HepG2 (cell line): Measurements from ENCODE around the gene TUBG1. TPM values are rescaled to one million over a fixed set of nuclear protein-coding genes. Genes with fewer than 3 reads are reported as not detected.

Experiments used
- DMAP1 ChIP-seq: IDR thresholded peaks from 2 replicates; pipeline ENCODE4 v1.6.1; 2016
- ERF ChIP-seq: IDR thresholded peaks from 2 replicates; pipeline ENCODE4 v1.6.1; 2018; ENCODE audit warnings: missing biosample characterization, missing genetic modification reagents
- PATZ1 ChIP-seq: sonication (generic); formaldehyde crosslinking; IDR thresholded peaks from 2 replicates; pipeline ENCODE4 v1.4.0; 2020; ENCODE audit warnings: missing genetic modification reagents
- RXRA ChIP-seq: sonication (generic); formaldehyde crosslinking; IDR thresholded peaks from 2 replicates; pipeline ENCODE4 v1.5.1; 2020; ENCODE audit warnings: missing genetic modification reagents
- SMC3 ChIP-seq: IDR thresholded peaks from 2 replicates; pipeline ENCODE4 v1.6.1; 2011; ENCODE audit warnings: low read length, improper control_type of control experiment
- SOX6 ChIP-seq, 2 experiments: fragments of 450-650 bp in 1 of 2; sonication (generic) in 1 of 2; formaldehyde crosslinking in 1 of 2; IDR thresholded peaks; 2 replicates each; pipeline versions ENCODE4 v1.4.0 to v1.6.1; 2017 to 2020; ENCODE audit warnings: antibody characterized with exemption in 1 of 2, mild to moderate bottlenecking in 1 of 2, missing genetic modification reagents in 1 of 2
- THRA ChIP-seq: sonication (generic); formaldehyde crosslinking; IDR thresholded peaks from 2 replicates; pipeline ENCODE4 v1.4.0; 2020; ENCODE audit warnings: missing genetic modification reagents, borderline replicate concordance
- WIZ ChIP-seq: sonication (generic); formaldehyde crosslinking; IDR thresholded peaks from 2 replicates; pipeline ENCODE4 v1.5.1; 2020; ENCODE audit warnings: mild to moderate bottlenecking, missing genetic modification reagents
- ZFP36L1 ChIP-seq: sonication (generic); formaldehyde crosslinking; IDR thresholded peaks from 2 replicates; pipeline ENCODE4 v1.8.0; 2022; ENCODE audit warnings: mild to moderate bottlenecking, missing genetic modification reagents, moderate library complexity
- ZNF614 ChIP-seq: IDR thresholded peaks from 2 replicates; pipeline ENCODE4 v1.6.1; 2018; ENCODE audit warnings: missing biosample characterization, missing genetic modification reagents, inconsistent platforms, borderline replicate concordance
- ZNF777 ChIP-seq: sonication (generic); formaldehyde crosslinking; IDR thresholded peaks from 2 replicates; pipeline ENCODE4 v1.4.0; 2020; ENCODE audit warnings: missing genetic modification reagents
- polyA plus RNA-seq, 8 experiments: library from polyadenylated mRNA; depleted of rRNA in 3 of 8; stranded (reverse) in 7 of 8; unstranded in 1 of 8; fragments of >200 nt; fragmentation: Illumina TruSeq in 4 of 8; extraction: Trizol in 4 of 8; gene quantifications; 2 replicates each; pipeline versions ENCODE4 v1.2.1 to v1.2.3, GENCODE V29; 2011 to 2016; ENCODE audit warnings: low read depth in 4 of 8, missing spikeins in 1 of 8, mixed read lengths in 1 of 8; ENCODE audit not compliant: insufficient read depth in 1 of 8
- total RNA-seq, 5 experiments: library from RNA; depleted of rRNA; stranded (reverse); fragments of >200 nt; fragmentation: Illumina TruSeq; extraction: Trizol; gene quantifications; 2 replicates each; pipeline ENCODE4 v1.2.3, GENCODE V29; 2016; ENCODE audit warnings: low read depth in 1 of 5
- TF ChIP-seq, protein P1 (sequence below): sonication (generic); formaldehyde crosslinking; IDR thresholded peaks from 2 replicates; pipeline ENCODE4 v1.8.0; 2022; ENCODE audit warnings: low read depth, missing genetic modification reagents
- TF ChIP-seq, protein P2 (sequence below): sonication (generic); formaldehyde crosslinking; IDR thresholded peaks from 2 replicates; pipeline ENCODE4 v1.8.0; 2022; ENCODE audit warnings: missing genetic modification reagents, mild to moderate bottlenecking, inconsistent platforms, borderline replicate concordance
- TF ChIP-seq, protein P3 (sequence below): sonication (generic); formaldehyde crosslinking; conservative IDR thresholded peaks from 2 replicates; pipeline ENCODE4 v1.4.0; 2020; ENCODE audit warnings: mild to moderate bottlenecking, missing genetic modification reagents, moderate library complexity

The TUBG1 gene
- total and polyA plus RNA-seq, 2 of the 13 experiments (the other 11 are each of a cell fraction or from before 2014, with no cell fraction given) = 74.1 to 137 TPM

GRCh38 chr17:42618442-42619150, 9.1 kb downstream of the TUBG1 start (continued):
- TF ChIP-seq ZFP36L1 (CRISPR knock-in tag) (0 out of 2 replicates have a peak, but pooled peaks have one; percentile 30), ZNF777 (CRISPR knock-in tag) (no peak; the same call in 1 of the 2 replicates), DMAP1 (CRISPR knock-in tag) (no peak; the same call in none of the 2 replicates), SMC3 (peak; percentile 79), ZNF614 (CRISPR knock-in tag) (peak; percentile 90; the same call in 1 of the 2 replicates), PATZ1 (CRISPR knock-in tag) (peak; percentile 76), RXRA (peak; percentile 61), THRA (peak; percentile 49; the same call in 1 of the 2 replicates), SOX6 (IDR thresholded peaks at IDR 0.05) (no peak), SOX6 (CRISPR knock-in tag; IDR thresholded peaks at IDR 0.05) (no peak), WIZ (CRISPR knock-in tag) (no peak), ERF (peak; percentile 84; the same call in 1 of the 2 replicates)
- TF ChIP-seq, protein P1, sequence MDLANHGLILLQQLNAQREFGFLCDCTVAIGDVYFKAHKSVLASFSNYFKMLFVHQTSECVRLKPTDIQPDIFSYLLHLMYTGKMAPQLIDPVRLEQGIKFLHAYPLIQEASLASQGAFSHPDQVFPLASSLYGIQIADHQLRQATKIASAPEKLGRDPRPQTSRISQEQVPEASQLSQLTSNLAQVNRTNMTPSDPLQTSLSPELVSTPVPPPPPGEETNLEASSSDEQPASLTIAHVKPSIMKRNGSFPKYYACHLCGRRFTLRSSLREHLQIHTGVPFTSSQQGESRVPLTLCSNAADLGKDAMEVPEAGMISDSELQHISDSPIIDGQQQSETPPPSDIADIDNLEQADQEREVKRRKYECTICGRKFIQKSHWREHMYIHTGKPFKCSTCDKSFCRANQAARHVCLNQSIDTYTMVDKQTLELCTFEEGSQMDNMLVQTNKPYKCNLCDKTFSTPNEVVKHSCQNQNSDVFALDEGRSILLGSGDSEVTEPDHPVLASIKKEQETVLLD (CRISPR knock-in tag) = no peak
- TF ChIP-seq, protein P2, sequence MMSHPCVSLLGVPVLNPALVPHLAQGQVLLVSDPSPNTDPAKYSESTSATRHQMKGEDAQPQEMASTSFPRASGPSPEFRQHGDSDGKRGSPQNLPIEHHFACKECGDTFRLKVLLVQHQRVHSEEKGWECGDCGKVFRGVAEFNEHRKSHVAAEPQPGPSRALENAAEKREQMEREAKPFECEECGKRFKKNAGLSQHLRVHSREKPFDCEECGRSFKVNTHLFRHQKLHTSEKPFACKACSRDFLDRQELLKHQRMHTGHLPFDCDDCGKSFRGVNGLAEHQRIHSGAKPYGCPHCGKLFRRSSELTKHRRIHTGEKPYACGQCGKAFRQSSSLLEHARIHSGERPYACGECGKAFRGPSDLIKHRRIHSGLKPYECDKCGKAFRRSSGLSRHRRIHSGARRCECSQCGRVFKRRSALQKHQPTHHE = no peak
- TF ChIP-seq, protein P3, sequence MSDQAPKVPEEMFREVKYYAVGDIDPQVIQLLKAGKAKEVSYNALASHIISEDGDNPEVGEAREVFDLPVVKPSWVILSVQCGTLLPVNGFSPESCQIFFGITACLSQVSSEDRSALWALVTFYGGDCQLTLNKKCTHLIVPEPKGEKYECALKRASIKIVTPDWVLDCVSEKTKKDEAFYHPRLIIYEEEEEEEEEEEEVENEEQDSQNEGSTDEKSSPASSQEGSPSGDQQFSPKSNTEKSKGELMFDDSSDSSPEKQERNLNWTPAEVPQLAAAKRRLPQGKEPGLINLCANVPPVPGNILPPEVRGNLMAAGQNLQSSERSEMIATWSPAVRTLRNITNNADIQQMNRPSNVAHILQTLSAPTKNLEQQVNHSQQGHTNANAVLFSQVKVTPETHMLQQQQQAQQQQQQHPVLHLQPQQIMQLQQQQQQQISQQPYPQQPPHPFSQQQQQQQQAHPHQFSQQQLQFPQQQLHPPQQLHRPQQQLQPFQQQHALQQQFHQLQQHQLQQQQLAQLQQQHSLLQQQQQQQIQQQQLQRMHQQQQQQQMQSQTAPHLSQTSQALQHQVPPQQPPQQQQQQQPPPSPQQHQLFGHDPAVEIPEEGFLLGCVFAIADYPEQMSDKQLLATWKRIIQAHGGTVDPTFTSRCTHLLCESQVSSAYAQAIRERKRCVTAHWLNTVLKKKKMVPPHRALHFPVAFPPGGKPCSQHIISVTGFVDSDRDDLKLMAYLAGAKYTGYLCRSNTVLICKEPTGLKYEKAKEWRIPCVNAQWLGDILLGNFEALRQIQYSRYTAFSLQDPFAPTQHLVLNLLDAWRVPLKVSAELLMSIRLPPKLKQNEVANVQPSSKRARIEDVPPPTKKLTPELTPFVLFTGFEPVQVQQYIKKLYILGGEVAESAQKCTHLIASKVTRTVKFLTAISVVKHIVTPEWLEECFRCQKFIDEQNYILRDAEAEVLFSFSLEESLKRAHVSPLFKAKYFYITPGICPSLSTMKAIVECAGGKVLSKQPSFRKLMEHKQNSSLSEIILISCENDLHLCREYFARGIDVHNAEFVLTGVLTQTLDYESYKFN (CRISPR knock-in tag) = 0 out of 2 replicates have a peak, but pooled peaks have one; percentile 16
